Liver (tissue), 9 donors: ENCODE data around the gene PDE4D. TPM values are rescaled to one million over a fixed set of nuclear protein-coding genes. Genes with fewer than 3 reads are reported as not detected.

ENCODE experiments used
- DNase-seq: peaks from one replicate; pipeline ENCODE4 v3.0.0-alpha.2; 2017; ENCODE audit warnings: low spot score
- H3K27ac ChIP-seq, 2 donors: one replicate each; pipeline ENCODE4 v1.7.0; 2013; ENCODE audit warnings: inconsistent platforms in 2 of 2, low read length in 2 of 2, control low read depth in 1 of 2, low read depth in 1 of 2, mild to moderate bottlenecking in 1 of 2
- H3K27me3 ChIP-seq, 4 donors: one replicate each; pipeline versions ENCODE4 v1.6.1 to v1.7.0; 2013; ENCODE audit warnings: low read length in 3 of 4, inconsistent platforms in 1 of 4, mild to moderate bottlenecking in 1 of 4, moderate library complexity in 1 of 4; ENCODE audit not compliant: control insufficient read depth in 4 of 4, insufficient read depth in 4 of 4
- H3K36me3 ChIP-seq, 4 donors: one replicate each; pipeline versions ENCODE4 v1.6.1 to v1.7.0; 2013; ENCODE audit warnings: low read length in 3 of 4, mild to moderate bottlenecking in 3 of 4, low read depth in 1 of 4, moderate library complexity in 1 of 4; ENCODE audit not compliant: control insufficient read depth in 4 of 4, insufficient read depth in 3 of 4
- H3K4me1 ChIP-seq, 4 donors: one replicate each; pipeline versions ENCODE4 v1.6.1 to v1.7.0; 2013; ENCODE audit warnings: low read length in 3 of 4, mild to moderate bottlenecking in 3 of 4, moderate library complexity in 1 of 4; ENCODE audit not compliant: control insufficient read depth in 4 of 4, insufficient read depth in 4 of 4
- H3K4me3 ChIP-seq, 3 donors: one replicate each; pipeline versions ENCODE4 v1.6.1 to v1.7.0; 2013; ENCODE audit warnings: low read length in 3 of 3, control low read depth in 1 of 3, low read depth in 1 of 3, mild to moderate bottlenecking in 1 of 3
- H3K9ac ChIP-seq, 2 donors: one replicate each; pipeline ENCODE4 v1.7.0; 2013; ENCODE audit warnings: low read length in 2 of 2, mild to moderate bottlenecking in 2 of 2, moderate library complexity in 2 of 2, control low read depth in 1 of 2, low read depth in 1 of 2
- H3K9me3 ChIP-seq, 4 donors: one replicate each; pipeline versions ENCODE4 v1.6.1 to v1.7.0; 2013; ENCODE audit warnings: low read length in 3 of 4; ENCODE audit not compliant: control insufficient read depth in 4 of 4
- EGR1 ChIP-seq, 2 donors: IDR thresholded peaks; 2 replicates each; pipeline ENCODE4 v1.6.1; 2016 to 2018; ENCODE audit warnings: antibody characterized with exemption in 2 of 2, low read depth in 2 of 2
- FOXA1 ChIP-seq: IDR thresholded peaks from 2 replicates; pipeline ENCODE4 v1.6.1; 2016; ENCODE audit warnings: antibody characterized with exemption
- GABPA ChIP-seq, 2 donors: IDR thresholded peaks in 1 of 2; conservative IDR thresholded peaks in 1 of 2; 2 replicates each; pipeline ENCODE4 v1.6.1; 2016; ENCODE audit warnings: antibody characterized with exemption in 2 of 2, mild to moderate bottlenecking in 1 of 2, moderate library complexity in 1 of 2
- HNF4A ChIP-seq, 2 donors: conservative IDR thresholded peaks; 2 replicates each; pipeline ENCODE4 v1.6.1; 2016; ENCODE audit warnings: antibody characterized with exemption in 2 of 2, mild to moderate bottlenecking in 2 of 2
- JUND ChIP-seq, 2 donors: IDR thresholded peaks; 2 replicates each; pipeline ENCODE4 v1.6.1; 2016; ENCODE audit warnings: antibody characterized with exemption in 2 of 2
- NR2F2 ChIP-seq: IDR thresholded peaks from 2 replicates; pipeline ENCODE4 v1.6.1; 2016; ENCODE audit warnings: antibody characterized with exemption
- RAD21 ChIP-seq, 2 donors: IDR thresholded peaks; 2 replicates each; pipeline ENCODE4 v1.6.1; 2016; ENCODE audit warnings: antibody characterized with exemption in 2 of 2, mild to moderate bottlenecking in 2 of 2
- RXRA ChIP-seq, 2 donors: IDR thresholded peaks; 2 replicates each; pipeline ENCODE4 v1.6.1; 2017 to 2018; ENCODE audit warnings: antibody characterized with exemption in 2 of 2, mild to moderate bottlenecking in 1 of 2
- SP1 ChIP-seq: IDR thresholded peaks from 2 replicates; pipeline ENCODE4 v1.6.1; 2018; ENCODE audit warnings: antibody characterized with exemption, mild to moderate bottlenecking
- YY1 ChIP-seq: IDR thresholded peaks from 2 replicates; pipeline ENCODE4 v1.6.1; 2016; ENCODE audit warnings: antibody characterized with exemption, mild to moderate bottlenecking
- WGBS: extraction: QIAGEN DNeasy Blood & Tissue Kit; methylation state at CpG from one replicate; pipeline ENCODE4 v1.1.7; 2013; 5-methylcytosine and 5-hydroxymethylcytosine counted together
- polyA plus RNA-seq, 2 donors: library from polyadenylated mRNA; stranded (reverse) in 1 of 2; unstranded in 1 of 2; fragments of 200-250 nt in 1 of 2; fragments of >200 nt in 1 of 2; fragmentation: Nextera tagmentation in 1 of 2; extraction: Ambion mirVana in 1 of 2; gene quantifications; one replicate each; pipeline versions ENCODE4 v1.2.1 to v1.2.3, GENCODE V29; 2013 to 2015
- total RNA-seq, 2 donors: library from RNA; depleted of rRNA; stranded (reverse); fragments of >200 nt; gene quantifications; one replicate each; pipeline ENCODE4 v1.2.3, GENCODE V29; 2014
- TF ChIP-seq, protein P1 (sequence below): IDR thresholded peaks from 2 replicates; pipeline ENCODE4 v1.6.1; 2016; ENCODE audit warnings: antibody characterized with exemption
- TF ChIP-seq, protein P2 (sequence below): IDR thresholded peaks from 2 replicates; pipeline ENCODE4 v1.6.1; 2016; ENCODE audit warnings: antibody characterized with exemption
- TF ChIP-seq, protein P3 (sequence below): IDR thresholded peaks from 2 replicates; pipeline ENCODE4 v1.6.1; 2016; ENCODE audit warnings: antibody characterized with exemption, mild to moderate bottlenecking
- TF ChIP-seq, protein P4 (sequence below): IDR thresholded peaks from 2 replicates; pipeline ENCODE4 v1.6.1; 2016; ENCODE audit warnings: antibody characterized with exemption
- TF ChIP-seq, protein P5 (sequence below): fragments of 150-350 bp; IDR thresholded peaks from 2 replicates; pipeline ENCODE4 v1.5.1; 2017; ENCODE audit warnings: improper control_type of control experiment, low read depth, low read length; ENCODE audit not compliant: missing input control
- donor health status: healthy.
- donor health status: healthy.
- donor health status: healthy.
- donor health status: healthy.
- donor health status: healthy.

The PDE4D gene
- total and polyA plus RNA-seq, 4 donors = 0.67 to 11.9 (median 6.5) TPM

DNA sequence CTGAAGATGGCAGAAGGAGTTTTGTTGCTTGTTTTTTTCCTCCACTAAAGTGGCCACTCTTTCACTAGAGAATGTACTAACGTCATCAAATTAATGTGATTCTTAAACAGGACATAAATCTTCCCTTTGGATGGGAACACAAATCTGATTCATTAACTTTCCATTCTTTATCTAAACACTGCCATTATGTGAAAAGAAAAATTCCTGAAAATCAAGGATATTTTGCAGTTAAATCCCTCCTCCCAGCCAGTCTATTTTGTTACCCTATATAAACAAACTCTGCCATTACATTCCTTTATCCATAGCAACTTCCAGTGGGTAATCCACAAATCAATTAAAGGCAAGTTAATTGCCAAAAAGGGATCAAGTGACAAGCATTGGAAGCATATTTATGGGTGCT lies 546.5 kb downstream of the PDE4D start:
- Histone ChIP-seq H3K9ac (no peak overlapping the region), H3K9me3 (no peaks in the 10 kb centered on the region), H3K36me3 (no peaks in the 10 kb centered on the region), H3K4me1 (no peaks in the 10 kb centered on the region), H3K27ac (no peak overlapping the region), H3K27me3 (no peaks in the 10 kb centered on the region), H3K4me3 (no peak overlapping the region)
- DNase-seq = no peak
- WGBS = 77% methylated on average over 1 of the region's 1 CpG
- TF ChIP-seq NR2F2 (no peak), YY1 (no peak), FOXA1 (no peak), RAD21 (IDR thresholded peaks at IDR 0.05) (no peak), EGR1 (IDR thresholded peaks at IDR 0.05; ENCODE audit: low read depth in 2 of 2) (no peak), GABPA (IDR thresholded peaks at IDR 0.05 in 1 of 2, conservative IDR thresholded peaks at IDR 0.05 in 1 of 2) (no peak), RXRA (IDR thresholded peaks at IDR 0.05) (no peak)
- TF ChIP-seq, protein P1, sequence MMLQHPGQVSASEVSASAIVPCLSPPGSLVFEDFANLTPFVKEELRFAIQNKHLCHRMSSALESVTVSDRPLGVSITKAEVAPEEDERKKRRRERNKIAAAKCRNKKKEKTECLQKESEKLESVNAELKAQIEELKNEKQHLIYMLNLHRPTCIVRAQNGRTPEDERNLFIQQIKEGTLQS = no peak
- TF ChIP-seq, protein P2, sequence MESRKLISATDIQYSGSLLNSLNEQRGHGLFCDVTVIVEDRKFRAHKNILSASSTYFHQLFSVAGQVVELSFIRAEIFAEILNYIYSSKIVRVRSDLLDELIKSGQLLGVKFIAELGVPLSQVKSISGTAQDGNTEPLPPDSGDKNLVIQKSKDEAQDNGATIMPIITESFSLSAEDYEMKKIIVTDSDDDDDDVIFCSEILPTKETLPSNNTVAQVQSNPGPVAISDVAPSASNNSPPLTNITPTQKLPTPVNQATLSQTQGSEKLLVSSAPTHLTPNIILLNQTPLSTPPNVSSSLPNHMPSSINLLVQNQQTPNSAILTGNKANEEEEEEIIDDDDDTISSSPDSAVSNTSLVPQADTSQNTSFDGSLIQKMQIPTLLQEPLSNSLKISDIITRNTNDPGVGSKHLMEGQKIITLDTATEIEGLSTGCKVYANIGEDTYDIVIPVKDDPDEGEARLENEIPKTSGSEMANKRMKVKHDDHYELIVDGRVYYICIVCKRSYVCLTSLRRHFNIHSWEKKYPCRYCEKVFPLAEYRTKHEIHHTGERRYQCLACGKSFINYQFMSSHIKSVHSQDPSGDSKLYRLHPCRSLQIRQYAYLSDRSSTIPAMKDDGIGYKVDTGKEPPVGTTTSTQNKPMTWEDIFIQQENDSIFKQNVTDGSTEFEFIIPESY = no peak
- TF ChIP-seq, protein P3, sequence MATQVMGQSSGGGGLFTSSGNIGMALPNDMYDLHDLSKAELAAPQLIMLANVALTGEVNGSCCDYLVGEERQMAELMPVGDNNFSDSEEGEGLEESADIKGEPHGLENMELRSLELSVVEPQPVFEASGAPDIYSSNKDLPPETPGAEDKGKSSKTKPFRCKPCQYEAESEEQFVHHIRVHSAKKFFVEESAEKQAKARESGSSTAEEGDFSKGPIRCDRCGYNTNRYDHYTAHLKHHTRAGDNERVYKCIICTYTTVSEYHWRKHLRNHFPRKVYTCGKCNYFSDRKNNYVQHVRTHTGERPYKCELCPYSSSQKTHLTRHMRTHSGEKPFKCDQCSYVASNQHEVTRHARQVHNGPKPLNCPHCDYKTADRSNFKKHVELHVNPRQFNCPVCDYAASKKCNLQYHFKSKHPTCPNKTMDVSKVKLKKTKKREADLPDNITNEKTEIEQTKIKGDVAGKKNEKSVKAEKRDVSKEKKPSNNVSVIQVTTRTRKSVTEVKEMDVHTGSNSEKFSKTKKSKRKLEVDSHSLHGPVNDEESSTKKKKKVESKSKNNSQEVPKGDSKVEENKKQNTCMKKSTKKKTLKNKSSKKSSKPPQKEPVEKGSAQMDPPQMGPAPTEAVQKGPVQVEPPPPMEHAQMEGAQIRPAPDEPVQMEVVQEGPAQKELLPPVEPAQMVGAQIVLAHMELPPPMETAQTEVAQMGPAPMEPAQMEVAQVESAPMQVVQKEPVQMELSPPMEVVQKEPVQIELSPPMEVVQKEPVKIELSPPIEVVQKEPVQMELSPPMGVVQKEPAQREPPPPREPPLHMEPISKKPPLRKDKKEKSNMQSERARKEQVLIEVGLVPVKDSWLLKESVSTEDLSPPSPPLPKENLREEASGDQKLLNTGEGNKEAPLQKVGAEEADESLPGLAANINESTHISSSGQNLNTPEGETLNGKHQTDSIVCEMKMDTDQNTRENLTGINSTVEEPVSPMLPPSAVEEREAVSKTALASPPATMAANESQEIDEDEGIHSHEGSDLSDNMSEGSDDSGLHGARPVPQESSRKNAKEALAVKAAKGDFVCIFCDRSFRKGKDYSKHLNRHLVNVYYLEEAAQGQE = no peak

DNA sequence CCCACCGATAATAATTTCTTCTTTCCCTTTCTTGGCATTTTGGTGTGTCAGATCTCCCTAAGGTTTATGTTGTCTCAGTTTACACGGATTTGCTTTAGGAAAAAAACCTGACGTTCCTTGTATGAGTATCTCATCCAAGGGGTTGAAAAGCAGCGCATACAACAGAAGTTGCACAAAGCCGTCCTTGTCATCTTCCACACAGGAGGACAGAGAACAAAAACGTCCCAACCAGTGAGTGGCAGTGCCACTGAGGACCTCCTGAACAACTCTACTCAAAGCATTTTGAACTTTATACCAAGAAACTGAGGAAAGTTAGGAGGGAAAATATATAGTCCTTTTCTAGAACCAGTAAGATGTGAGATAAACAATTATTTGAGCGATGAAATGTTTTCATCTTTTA lies 547.0 kb downstream of the PDE4D start:
- Histone ChIP-seq H3K4me1 (no peaks in the 10 kb centered on the region), H3K36me3 (no peaks in the 10 kb centered on the region), H3K27me3 (no peaks in the 10 kb centered on the region), H3K27ac (no peak overlapping the region), H3K9ac (no peak overlapping the region), H3K9me3 (no peaks in the 10 kb centered on the region), H3K4me3 (no peak overlapping the region)
- DNase-seq = no peak
- WGBS = 87% methylated on average over 7 of the region's 7 CpGs
- TF ChIP-seq HNF4A (conservative IDR thresholded peaks at IDR 0.05) = no peak
- TF ChIP-seq RXRA (IDR thresholded peaks at IDR 0.05) = no peak
- TF ChIP-seq JUND (IDR thresholded peaks at IDR 0.05) = no peak
- TF ChIP-seq, protein P4, sequence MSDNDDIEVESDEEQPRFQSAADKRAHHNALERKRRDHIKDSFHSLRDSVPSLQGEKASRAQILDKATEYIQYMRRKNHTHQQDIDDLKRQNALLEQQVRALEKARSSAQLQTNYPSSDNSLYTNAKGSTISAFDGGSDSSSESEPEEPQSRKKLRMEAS = no peak
- TF ChIP-seq SP1 = no peak
- no peak for TF ChIP-seq NR2F2
- no peak for TF ChIP-seq GABPA (IDR thresholded peaks at IDR 0.05 in 1 of 2, conservative IDR thresholded peaks at IDR 0.05 in 1 of 2)
- TF ChIP-seq, protein P3 = no peak
- no peak for TF ChIP-seq EGR1 (IDR thresholded peaks at IDR 0.05; ENCODE audit: low read depth in 2 of 2)
- TF ChIP-seq, protein P5, sequence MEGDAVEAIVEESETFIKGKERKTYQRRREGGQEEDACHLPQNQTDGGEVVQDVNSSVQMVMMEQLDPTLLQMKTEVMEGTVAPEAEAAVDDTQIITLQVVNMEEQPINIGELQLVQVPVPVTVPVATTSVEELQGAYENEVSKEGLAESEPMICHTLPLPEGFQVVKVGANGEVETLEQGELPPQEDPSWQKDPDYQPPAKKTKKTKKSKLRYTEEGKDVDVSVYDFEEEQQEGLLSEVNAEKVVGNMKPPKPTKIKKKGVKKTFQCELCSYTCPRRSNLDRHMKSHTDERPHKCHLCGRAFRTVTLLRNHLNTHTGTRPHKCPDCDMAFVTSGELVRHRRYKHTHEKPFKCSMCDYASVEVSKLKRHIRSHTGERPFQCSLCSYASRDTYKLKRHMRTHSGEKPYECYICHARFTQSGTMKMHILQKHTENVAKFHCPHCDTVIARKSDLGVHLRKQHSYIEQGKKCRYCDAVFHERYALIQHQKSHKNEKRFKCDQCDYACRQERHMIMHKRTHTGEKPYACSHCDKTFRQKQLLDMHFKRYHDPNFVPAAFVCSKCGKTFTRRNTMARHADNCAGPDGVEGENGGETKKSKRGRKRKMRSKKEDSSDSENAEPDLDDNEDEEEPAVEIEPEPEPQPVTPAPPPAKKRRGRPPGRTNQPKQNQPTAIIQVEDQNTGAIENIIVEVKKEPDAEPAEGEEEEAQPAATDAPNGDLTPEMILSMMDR = no peak
